Measurements from ENCODE around the gene CTNNBL1. TPM values are rescaled to one million over a fixed set of nuclear protein-coding genes. Genes with fewer than 3 reads are reported as not detected.

CTNNBL1 gene
- total RNA-seq, 1 experiment from 2014 or later: 55.4 TPM

DNA sequence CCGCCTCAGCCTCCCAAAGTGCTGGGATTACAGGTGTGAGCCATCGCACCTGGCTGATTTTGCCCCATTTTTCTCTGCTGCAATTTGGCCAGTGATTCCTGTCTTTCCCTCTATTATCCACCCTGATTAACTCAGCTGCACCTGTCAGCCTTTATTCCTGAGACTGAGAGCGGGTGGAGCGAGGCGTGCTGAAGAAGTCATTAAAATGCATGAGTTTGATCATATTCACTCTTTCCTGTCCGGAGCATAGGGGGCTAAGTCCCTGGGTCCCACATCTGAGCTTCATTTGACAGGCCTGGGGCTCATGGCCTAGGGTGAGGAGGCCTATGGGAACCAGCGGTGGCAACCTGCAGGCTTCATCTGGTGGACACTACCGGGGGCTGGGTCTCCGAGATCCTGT is 25.7 kb upstream of the CTNNBL1 start:
- CTCF ChIA-PET: no interaction called here

More for the DNA sequence above, 25.7 kb upstream of the CTNNBL1 start:
- Histone ChIP-seq H3K79me2 (ENCODE audit: insufficient read depth, low read length) (no peaks in the 10 kb centered on the region), H4K20me1 (ENCODE audit: insufficient read depth) (no peaks in the 10 kb centered on the region), H3K9me2 (ENCODE audit: insufficient read depth) (no peaks in the 10 kb centered on the region), H3K27ac (ENCODE audit: low read depth, low read length) (no peak overlapping the region), H2AFZ (ENCODE audit: low read depth, low read length, poor library complexity, severe bottlenecking) (no peak overlapping the region), H3K36me3 (ENCODE audit: control insufficient read depth in 1 of 2, insufficient read depth in 2 of 2, low read length in 2 of 2) (no peaks in the 10 kb centered on the region), H3K9ac (ENCODE audit: low read length) (no peak overlapping the region), H3K4me1 (ENCODE audit: control insufficient read depth in 1 of 2, insufficient read depth in 2 of 2, low read length in 2 of 2) (no peaks in the 10 kb centered on the region), H3K9me3 (ENCODE audit: control insufficient read depth in 1 of 2, insufficient read depth in 1 of 2, low read depth in 1 of 2, low read length in 2 of 2) (no peaks in the 10 kb centered on the region), H3K4me2 (ENCODE audit: low read length) (no peak overlapping the region), H3K27me3 (ENCODE audit: insufficient read depth, low read length) (peaks cover 5% of the 10 kb centered on the region; the same call in 1 of the 2 replicates), H3K4me3 (replicated peaks in 1 of 2; ENCODE audit: low read depth in 1 of 2, low read length in 2 of 2) (no peak overlapping the region)
- DNase-seq (ENCODE audit: low read depth, low spot score): no peak
- intact Hi-C loops (cut with micrococcal nuclease): no loop called here
- POLR2A ChIA-PET: no interaction called here
- TF ChIP-seq ELF1 (IDR thresholded peaks at IDR 0.05; ENCODE audit: borderline replicate concordance, low read depth) (no peak), YY1 (IDR thresholded peaks at IDR 0.05; ENCODE audit: extremely low read depth, insufficient replicate concordance, low read depth, low read length) (no peak), POLR2A (IDR thresholded peaks at IDR 0.05; ENCODE audit: borderline replicate concordance, extremely low read depth, insufficient read depth, insufficient read length) (no peak), FOSL1 (IDR thresholded peaks at IDR 0.05; ENCODE audit: low read depth) (no peak), ZFX (IDR thresholded peaks at IDR 0.05) (no peak), CBX3 (IDR thresholded peaks at IDR 0.05; ENCODE audit: low read depth) (no peak), SRF (IDR thresholded peaks at IDR 0.05; ENCODE audit: low read depth) (no peak), POLR2AphosphoS5 (IDR thresholded peaks at IDR 0.05; ENCODE audit: low read depth, low read length) (no peak), RAD21 (IDR thresholded peaks at IDR 0.05; ENCODE audit: low read depth) (no peak), TCF7L2 (IDR thresholded peaks at IDR 0.05; ENCODE audit: borderline replicate concordance, extremely low read depth, insufficient read depth, insufficient read length) (no peak), SIN3A (IDR thresholded peaks at IDR 0.05; ENCODE audit: low read depth) (no peak), EZH2 (IDR thresholded peaks at IDR 0.05) (no peak)
- TF ChIP-seq, protein P1, sequence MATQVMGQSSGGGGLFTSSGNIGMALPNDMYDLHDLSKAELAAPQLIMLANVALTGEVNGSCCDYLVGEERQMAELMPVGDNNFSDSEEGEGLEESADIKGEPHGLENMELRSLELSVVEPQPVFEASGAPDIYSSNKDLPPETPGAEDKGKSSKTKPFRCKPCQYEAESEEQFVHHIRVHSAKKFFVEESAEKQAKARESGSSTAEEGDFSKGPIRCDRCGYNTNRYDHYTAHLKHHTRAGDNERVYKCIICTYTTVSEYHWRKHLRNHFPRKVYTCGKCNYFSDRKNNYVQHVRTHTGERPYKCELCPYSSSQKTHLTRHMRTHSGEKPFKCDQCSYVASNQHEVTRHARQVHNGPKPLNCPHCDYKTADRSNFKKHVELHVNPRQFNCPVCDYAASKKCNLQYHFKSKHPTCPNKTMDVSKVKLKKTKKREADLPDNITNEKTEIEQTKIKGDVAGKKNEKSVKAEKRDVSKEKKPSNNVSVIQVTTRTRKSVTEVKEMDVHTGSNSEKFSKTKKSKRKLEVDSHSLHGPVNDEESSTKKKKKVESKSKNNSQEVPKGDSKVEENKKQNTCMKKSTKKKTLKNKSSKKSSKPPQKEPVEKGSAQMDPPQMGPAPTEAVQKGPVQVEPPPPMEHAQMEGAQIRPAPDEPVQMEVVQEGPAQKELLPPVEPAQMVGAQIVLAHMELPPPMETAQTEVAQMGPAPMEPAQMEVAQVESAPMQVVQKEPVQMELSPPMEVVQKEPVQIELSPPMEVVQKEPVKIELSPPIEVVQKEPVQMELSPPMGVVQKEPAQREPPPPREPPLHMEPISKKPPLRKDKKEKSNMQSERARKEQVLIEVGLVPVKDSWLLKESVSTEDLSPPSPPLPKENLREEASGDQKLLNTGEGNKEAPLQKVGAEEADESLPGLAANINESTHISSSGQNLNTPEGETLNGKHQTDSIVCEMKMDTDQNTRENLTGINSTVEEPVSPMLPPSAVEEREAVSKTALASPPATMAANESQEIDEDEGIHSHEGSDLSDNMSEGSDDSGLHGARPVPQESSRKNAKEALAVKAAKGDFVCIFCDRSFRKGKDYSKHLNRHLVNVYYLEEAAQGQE (IDR thresholded peaks at IDR 0.05; ENCODE audit: low read depth): no peak
- TF ChIP-seq, protein P2, sequence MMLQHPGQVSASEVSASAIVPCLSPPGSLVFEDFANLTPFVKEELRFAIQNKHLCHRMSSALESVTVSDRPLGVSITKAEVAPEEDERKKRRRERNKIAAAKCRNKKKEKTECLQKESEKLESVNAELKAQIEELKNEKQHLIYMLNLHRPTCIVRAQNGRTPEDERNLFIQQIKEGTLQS (IDR thresholded peaks at IDR 0.05): no peak
- RAD21 ChIA-PET (ENCODE audit: low non-redundant PET in 1 of 2, low total read pairs in 2 of 2, uncharacterized antibody in 2 of 2, unreplicated experiment in 2 of 2): no interaction called here
- BruUV-seq (replicated peaks): no TSS peak
- no peak for ATAC-seq

Data from HCT116 (cell line).